GM12891 (cell line): Measurements from ENCODE around the gene CCDC47.

Source experiments
- PAX5 ChIP-seq: IDR thresholded peaks from 2 replicates; pipeline ENCODE4 v1.6.1; 2011; ENCODE audit warnings: low read length, moderate library complexity, mild to moderate bottlenecking; ENCODE audit not compliant: insufficient read depth, severe bottlenecking
- POLR2A ChIP-seq: IDR thresholded peaks from 2 replicates; pipeline ENCODE4 v1.6.1; 2011; ENCODE audit warnings: low read depth, low read length, control low read depth
- POLR2AphosphoS5 ChIP-seq: IDR thresholded peaks from 2 replicates; pipeline ENCODE4 v1.6.1; 2011; ENCODE audit warnings: low read depth, low read length, control low read depth
- POU2F2 ChIP-seq: IDR thresholded peaks from 2 replicates; pipeline ENCODE4 v1.6.1; 2011; ENCODE audit warnings: low read depth, mild to moderate bottlenecking, control low read depth, low read length, moderate library complexity
- SPI1 ChIP-seq: IDR thresholded peaks from 2 replicates; pipeline ENCODE4 v1.6.1; 2011; ENCODE audit warnings: low read depth, low read length, control low read depth
- TAF1 ChIP-seq: IDR thresholded peaks from 2 replicates; pipeline ENCODE4 v1.6.1; 2011; ENCODE audit warnings: low read depth, low read length, control low read depth

GRCh38 chr17:63816669-63817068 lies 43.3 kb upstream of the CCDC47 start:
- TF ChIP-seq POLR2A, result no peak
- no peak for TF ChIP-seq SPI1
- no peak for TF ChIP-seq POLR2AphosphoS5
- TF ChIP-seq PAX5, result no peak
- no peak for TF ChIP-seq TAF1
- no peak for TF ChIP-seq POU2F2
